Measurements from ENCODE around the gene SHE. TPM values are rescaled to one million over a fixed set of nuclear protein-coding genes. Genes with fewer than 3 reads are reported as not detected.

SHE gene
- total and polyA plus RNA-seq, 2 donors (not counting 3 experiments of a cell fraction or from before 2014, with no cell fraction given), result 30.1 to 52.7 TPM

- H3K9me1 ChIP-seq (replicated peaks; ENCODE audit: control insufficient read depth, extremely low read depth, insufficient read depth, low read length), result no peaks in the 10 kb centered on the region
- ChIA-PET CTCF (interaction anchor here (1.0 to 1.5 kb wide), 2 partner anchors 13 to 56 kb away, joined by 3 read pairs; no protein-coding TSS in a partner anchor), POLR2A (no interaction called here)
- no peaks in the 10 kb centered on the region for H4K20me1 ChIP-seq (replicated peaks; ENCODE audit: control insufficient read depth, extremely low read depth, insufficient read depth, low read length)
- no peak overlapping the region for H2AFZ ChIP-seq (ENCODE audit: low read depth, low read length)
- H3K36me3 ChIP-seq (ENCODE audit: control insufficient read depth in 2 of 2, extremely low read depth in 1 of 2, insufficient read depth in 2 of 2, low read length in 2 of 2), result no peaks in the 10 kb centered on the region
- H3K9ac ChIP-seq (replicated peaks; ENCODE audit: extremely low read depth, insufficient read depth, low read length), result no peak overlapping the region
- H3K4me2 ChIP-seq (ENCODE audit: insufficient read depth, low read length), result no peak overlapping the region
- H3K27ac ChIP-seq (ENCODE audit: insufficient read depth, low read depth, low read length), result no peak overlapping the region
- no peaks in the 10 kb centered on the region for H3K9me3 ChIP-seq (replicated peaks; ENCODE audit: control insufficient read depth, insufficient read depth, low read length)
- H3K4me1 ChIP-seq (ENCODE audit: control insufficient read depth, extremely low read depth, insufficient read depth, low read length), result peaks cover 5% of the 10 kb centered on the region
- BruUV-seq (replicated peaks), result no TSS peak
- no peak for FAIRE-seq
- intact Hi-C loops (cut with micrococcal nuclease) (no loop called here), dilution Hi-C loops (cut with MboI; ENCODE audit: extremely low pct_ligation_motif_present, low sequenced_read_pairs) (no loop called here)
- no peaks in the 10 kb centered on the region for H3K79me2 ChIP-seq (ENCODE audit: control insufficient read depth, insufficient read depth, low read length)
- H3K4me3 ChIP-seq (replicated peaks in 1 of 3; ENCODE audit: insufficient read depth in 1 of 3, low read depth in 1 of 3, low read length in 3 of 3), result no peak overlapping the region
- H3K27me3 ChIP-seq (ENCODE audit: control insufficient read depth in 2 of 2, insufficient read depth in 2 of 2, low read length in 2 of 2), result no peaks in the 10 kb centered on the region
- DNase-seq (ENCODE audit: low read depth, low spot score), result no peak
- TF ChIP-seq JUN (IDR thresholded peaks at IDR 0.05; ENCODE audit: borderline replicate concordance, insufficient read depth, insufficient read length, low read depth), result no peak
- no peak for TF ChIP-seq MYC (IDR thresholded peaks at IDR 0.05; ENCODE audit: low read depth, low read length)
- TF ChIP-seq POLR2AphosphoS5 (IDR thresholded peaks at IDR 0.05; ENCODE audit: insufficient read depth, low read depth, low read length), result no peak
- TF ChIP-seq POLR2A (IDR thresholded peaks at IDR 0.05; ENCODE audit: low read depth, low read length), result no peak
- TF ChIP-seq, protein P1, sequence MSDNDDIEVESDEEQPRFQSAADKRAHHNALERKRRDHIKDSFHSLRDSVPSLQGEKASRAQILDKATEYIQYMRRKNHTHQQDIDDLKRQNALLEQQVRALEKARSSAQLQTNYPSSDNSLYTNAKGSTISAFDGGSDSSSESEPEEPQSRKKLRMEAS (IDR thresholded peaks at IDR 0.05; ENCODE audit: insufficient read depth, insufficient read length), result no peak
- TF ChIP-seq FOS (IDR thresholded peaks at IDR 0.05; ENCODE audit: borderline replicate concordance, insufficient read depth, low read length), result no peak
- no peak for TF ChIP-seq EZH2 (IDR thresholded peaks at IDR 0.05; ENCODE audit: borderline replicate concordance, low read depth, low read length, severe bottlenecking)
- no peak for TF ChIP-seq CTCF (IDR thresholded peaks at IDR 0.05; ENCODE audit: extremely low read depth in 1 of 2, insufficient read depth in 1 of 2, low read depth in 1 of 2, low read length in 2 of 2)
- no peak for TF ChIP-seq GATA2 (IDR thresholded peaks at IDR 0.05; ENCODE audit: insufficient read depth, insufficient read length, low read depth, low read length)
Measured at GRCh38 chr1:154433161-154433764, 68.9 kb downstream of the SHE start.
